GM21515 (cell line): ENCODE results near the gene LPGAT1.

ENCODE experiments used
- ATAC-seq: cut with Tn5 transposase; IDR thresholded peaks from one replicate; pipeline ENCODE4 v1.9.1; 2021; ENCODE audit not compliant: unreplicated experiment

Gene LPGAT1

GRCh38 chr1:211775170-211775569, 55.4 kb downstream of the LPGAT1 start:
- ATAC-seq, result no peak

DNA sequence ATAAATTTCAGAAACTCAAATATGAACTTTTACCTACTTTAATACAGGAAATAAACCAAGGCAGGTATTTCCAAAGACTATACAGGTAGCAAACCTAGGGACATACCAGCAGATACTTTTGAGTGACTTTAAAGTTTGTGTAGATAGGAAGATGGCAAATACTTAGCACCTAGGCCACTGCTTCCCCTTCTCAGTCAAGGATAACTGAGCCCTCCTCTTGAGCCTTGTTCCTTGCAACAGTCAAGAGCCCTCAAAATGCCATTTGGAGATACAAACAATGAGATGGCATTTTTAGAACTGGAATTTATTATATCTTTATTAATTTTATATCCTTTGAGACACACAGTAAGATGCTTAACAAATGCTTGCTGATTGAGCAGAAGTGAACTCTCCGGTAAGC, 65.9 kb downstream of the LPGAT1 start:
- no peak for ATAC-seq

DNA sequence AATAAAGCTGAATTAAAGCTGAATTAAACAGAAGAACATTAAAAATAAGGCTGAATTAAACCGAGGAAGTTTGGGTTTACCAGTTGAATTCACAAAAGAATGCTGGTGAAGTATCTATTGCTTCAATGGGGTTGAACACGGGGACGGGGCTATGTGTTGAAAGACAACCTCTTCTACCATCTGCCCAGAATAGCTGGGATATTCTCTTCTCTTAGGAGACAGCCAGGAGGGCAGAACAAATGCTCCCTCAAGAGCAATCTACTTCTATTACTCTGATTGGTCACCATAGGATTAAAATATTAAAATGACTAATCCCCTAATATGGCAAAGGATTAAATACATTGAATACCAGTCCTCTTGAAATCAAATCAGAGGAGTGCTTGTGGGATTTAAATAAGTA, 68.4 kb downstream of the LPGAT1 start:
- ATAC-seq, result no peak

GRCh38 chr1:211761400-211761799, 69.2 kb downstream of the LPGAT1 start:
- no peak for ATAC-seq

GRCh38 chr1:211756471-211757020, 74.0 kb downstream of the LPGAT1 start:
- no peak for ATAC-seq

GRCh38 chr1:211753649-211754251, 76.8 kb downstream of the LPGAT1 start:
- ATAC-seq, result no peak

- no peak for ATAC-seq
Measured at GRCh38 chr1:211752951-211753486, 77.5 kb downstream of the LPGAT1 start.

GRCh38 chr1:211752317-211752716, 78.2 kb downstream of the LPGAT1 start:
- no peak for ATAC-seq

DNA sequence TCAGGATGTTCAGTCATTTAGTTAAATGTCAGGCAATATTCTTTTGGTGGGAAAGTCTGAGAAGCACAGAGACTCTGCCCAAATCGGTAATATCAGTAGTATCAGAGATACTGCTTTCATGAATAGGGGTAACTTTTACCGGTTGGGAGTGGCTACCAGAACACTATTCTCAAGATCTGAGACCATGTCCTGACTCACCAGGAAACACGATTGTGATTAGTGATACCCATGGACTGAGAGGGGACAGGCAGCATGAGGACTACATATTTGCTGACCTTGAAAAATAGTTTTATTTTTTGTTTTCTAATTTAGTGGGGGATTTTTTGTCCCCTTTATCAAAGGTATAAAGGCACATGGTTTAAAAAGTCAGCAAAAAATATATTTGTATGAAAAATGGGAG, 79.1 kb downstream of the LPGAT1 start:
- no peak for ATAC-seq

GRCh38 chr1:211750599-211750998, 80.0 kb downstream of the LPGAT1 start:
- ATAC-seq, result no peak

- no peak for ATAC-seq
Measured at GRCh38 chr1:211749251-211749650, 81.3 kb downstream of the LPGAT1 start.

DNA sequence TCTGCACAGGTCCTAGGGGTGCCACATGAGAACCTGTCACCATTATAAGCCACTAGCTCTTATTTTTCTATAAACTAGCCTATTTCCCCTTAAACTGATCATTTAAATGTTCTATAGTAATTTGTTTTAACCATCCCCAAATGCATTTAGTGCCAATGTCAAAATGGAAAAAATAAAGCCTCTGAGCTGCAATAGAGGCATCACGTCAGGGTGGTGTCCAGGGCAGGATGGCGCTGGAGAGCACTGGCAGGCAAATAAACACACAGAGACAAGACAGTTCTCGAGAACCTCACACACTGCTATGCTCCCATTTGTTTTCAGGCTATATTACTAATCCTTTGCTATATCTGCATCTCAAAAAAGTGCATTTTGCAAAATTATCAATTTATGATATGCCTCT, 81.8 kb downstream of the LPGAT1 start:
- no peak for ATAC-seq

DNA sequence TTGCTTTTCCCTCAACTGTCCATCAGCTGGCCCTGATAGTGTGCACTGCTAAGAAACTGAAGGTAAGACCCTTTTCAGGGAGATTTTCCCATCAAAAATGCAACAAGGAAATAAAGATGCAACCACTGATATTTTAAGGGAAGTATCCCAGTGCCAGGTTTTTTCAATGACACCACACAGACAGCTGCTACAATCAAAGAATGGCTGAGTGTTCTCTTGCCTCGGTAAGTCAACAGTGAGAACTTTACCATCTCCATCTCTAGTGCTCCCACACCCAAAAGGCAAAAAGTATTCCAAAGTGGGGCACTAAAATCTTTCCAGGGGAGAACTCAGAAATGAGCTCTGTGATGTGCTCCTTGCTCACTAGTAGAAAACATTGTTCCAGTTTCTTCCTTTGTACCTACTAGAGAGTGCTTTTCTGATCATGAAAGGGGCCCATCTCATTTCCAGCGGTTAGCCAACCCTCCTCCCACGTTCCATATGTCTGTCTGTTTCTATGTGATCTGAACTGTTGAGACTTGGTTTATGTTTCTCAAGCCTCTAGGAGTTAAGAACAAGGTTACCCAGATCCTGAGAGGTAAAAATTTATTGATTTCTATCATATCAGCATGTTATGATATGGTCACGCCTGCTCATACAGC, 87.6 kb downstream of the LPGAT1 start:
- ATAC-seq, result no peak

DNA sequence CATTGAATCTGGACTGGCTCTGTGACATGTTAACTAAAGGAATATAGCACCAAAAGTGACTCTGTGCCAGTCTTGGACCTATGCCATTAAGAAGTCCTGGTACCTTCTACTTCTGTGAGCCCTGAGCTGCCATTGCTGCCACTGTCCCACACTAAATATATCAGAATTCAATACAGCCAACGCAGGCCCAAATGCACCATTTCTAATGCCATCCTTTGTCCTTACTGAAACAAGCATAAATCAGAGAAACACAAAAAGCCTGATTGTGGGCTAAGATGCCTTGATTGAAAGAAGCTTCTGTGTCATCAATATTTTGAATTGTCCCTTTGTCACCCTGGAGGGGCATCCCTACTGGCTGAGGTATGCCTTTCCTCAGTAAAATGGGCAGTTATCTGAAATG, 88.3 kb downstream of the LPGAT1 start:
- no peak for ATAC-seq

GRCh38 chr1:211741788-211742187, 88.8 kb downstream of the LPGAT1 start:
- ATAC-seq, result no peak

DNA sequence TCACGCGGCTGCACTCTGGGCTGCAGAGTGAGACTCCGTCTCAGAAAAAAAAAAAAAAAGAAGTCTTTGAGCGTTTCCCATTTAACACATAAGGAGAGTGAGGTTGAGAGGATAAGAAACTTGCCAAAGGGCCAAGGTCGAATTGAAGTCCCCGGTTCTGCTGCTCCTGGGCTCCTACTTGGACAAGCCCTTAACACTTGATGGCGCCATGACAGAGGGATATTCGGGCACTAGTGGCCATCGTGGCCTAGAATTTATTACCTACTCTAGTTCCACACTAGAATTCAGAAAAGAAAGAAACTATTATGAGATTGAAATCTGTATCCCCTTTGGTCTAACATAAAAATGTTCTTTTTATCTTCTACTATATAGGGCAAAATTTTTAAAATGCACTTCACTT, 89.4 kb downstream of the LPGAT1 start:
- no peak for ATAC-seq

GRCh38 chr1:211739671-211740411, 90.7 kb downstream of the LPGAT1 start:
- ATAC-seq, result no peak

DNA sequence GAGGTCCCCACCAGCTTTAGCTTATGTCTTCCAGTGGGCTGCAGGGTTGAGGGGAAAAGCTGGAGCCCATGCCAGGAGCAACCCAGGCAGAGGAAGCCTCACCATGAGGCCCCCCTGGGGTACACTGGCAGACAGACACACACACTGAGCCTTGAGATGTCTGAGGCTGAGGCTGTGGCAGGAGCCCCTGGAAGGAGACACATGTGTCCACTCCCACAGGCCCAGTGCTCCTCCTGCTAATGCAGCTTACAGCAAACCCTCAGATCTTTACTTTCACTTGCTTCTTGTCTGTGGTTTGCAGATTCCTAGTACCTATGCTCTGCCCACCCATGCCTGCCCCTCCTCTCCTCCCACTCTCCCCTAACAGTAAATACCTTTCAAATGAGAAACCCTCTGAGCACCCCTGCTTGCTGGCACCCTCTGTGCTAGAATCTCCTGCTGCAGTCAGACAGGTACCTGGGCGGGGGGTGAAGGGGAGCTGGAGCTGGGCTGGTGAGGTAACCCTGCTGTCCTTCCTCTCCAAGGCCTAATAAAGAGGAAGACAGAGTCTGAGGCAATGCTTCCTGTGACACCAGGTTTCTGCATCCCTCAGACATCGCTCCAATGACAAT, 91.8 kb downstream of the LPGAT1 start:
- no peak for ATAC-seq

GRCh38 chr1:211738096-211738690, 92.4 kb downstream of the LPGAT1 start:
- ATAC-seq, result no peak

GRCh38 chr1:211737115-211738035, 93.2 kb downstream of the LPGAT1 start:
- no peak for ATAC-seq
